Right forelimb (tissue), 1 donor: ENCODE results near the gene FBXL7.

Experiments
- DNase-seq: peaks from one replicate; pipeline ENCODE4 v3.0.0-alpha.2; 2018

FBXL7 gene

GRCh38 chr5:15966651-15967050, 466.7 kb downstream of the FBXL7 start:
- DNase-seq: no peak

DNA sequence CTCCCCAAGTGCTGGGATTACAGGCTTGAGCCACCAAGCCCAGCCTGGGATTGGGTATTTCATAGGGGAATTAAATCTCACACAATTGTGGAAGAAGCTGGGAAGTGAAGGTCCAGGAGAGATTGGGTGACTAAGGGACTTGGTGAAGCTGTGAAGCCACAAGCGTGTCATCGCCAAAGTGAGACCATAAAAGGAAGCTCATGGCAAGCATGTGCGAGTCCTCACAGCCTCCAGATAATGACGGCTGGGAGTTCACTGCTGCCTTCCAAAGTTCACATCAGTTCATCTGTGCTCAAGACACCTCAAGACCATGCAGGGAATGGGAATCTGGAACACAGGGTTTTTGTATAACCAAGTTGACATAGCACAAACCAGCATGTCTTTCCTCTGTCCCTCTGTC, 469.0 kb downstream of the FBXL7 start:
- DNase-seq: no peak

DNA sequence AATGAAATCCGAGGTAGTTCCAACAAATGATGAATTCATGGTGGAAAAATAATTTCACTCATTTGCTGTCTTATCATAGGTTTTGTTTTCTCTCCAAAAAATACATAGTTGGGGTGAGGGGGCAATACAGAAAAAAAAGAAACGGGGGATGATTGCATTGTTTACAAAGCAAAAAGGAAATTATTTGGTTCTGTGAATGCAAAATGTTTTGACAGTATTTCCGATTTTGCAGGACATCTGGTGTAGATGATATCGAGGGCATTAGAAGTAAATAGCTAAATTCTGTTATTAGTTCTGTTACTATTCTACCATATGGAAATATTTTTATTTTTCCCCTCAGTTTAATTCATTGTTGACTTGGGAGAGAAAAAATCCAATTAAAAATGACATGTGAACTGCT, 477.9 kb downstream of the FBXL7 start:
- DNase-seq: no peak

- no peak for DNase-seq
Observed at GRCh38 chr5:15980835-15981234, 480.9 kb downstream of the FBXL7 start.

DNA sequence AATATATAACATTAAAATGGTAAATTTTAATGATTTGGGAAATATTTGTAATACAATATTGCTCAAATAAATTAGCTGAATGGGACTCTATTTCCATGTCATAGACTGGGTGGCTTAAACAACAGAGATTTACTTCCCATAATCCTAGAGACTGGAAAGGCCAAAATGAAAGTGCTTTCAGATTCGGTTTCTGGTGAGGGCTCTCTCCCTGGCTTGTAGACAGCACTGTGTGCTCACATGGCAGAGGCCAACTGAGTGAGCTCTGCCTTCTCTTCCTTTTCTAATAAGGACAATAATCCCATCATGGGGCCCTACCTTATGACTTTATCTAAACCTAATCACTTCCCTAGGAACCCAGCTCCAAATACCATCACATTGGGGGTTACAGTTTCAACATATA, 483.4 kb downstream of the FBXL7 start:
- no peak for DNase-seq
